ENCODE measurements around the gene ZNF618.

Gene ZNF618

DNA sequence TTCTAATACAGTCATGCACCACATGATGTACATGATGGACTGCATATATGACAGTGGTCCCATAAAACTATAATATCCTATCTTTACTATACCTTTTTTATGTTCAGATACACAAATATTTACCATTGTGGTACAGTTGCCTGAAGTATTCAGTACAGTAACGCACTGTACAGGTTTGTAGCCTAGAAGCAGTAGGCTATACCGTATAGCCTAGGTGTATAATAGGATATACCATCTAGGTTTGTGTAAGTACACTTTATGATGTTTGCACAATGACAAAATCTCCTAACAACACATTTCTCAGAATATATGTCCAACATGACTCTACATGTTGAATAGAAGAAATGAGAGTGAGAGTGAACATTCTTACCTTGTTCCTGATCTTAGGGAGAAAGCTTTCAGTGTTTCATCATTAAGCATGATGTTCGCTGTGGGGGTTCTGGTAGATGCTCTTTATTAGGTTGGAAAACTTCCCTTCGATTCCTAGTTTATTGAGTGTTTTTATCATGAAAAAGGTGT lies 170.2 kb downstream of the ZNF618 start:
- DNase-seq = no peak
- in situ Hi-C loops (cut with MboI; ENCODE audit: low pct_unique_long_range_greater_than_20kb, low sequenced_read_pairs) = no loop called here

DNA sequence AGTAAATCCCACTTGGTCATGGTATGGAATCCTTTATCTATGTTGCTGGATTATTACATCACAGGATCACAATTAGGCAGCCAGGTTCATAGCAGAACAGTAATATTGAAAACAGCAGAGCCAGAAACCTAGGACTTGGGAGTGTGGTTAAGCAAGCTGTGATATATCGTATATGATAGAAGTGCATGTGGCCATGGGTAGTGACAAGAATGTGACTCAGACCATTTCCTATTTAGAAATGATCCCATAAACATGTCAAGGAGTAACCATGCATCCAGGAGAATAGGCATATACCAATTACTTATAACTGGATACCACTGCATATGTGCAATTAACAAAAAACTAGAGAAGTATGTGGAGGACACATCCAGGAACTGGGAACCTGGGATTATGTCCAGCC lies 170.8 kb downstream of the ZNF618 start:
- in situ Hi-C loops (cut with MboI; ENCODE audit: low pct_unique_long_range_greater_than_20kb, low sequenced_read_pairs) = no loop called here
- DNase-seq = no peak

- DNase-seq = no peak
- in situ Hi-C loops (cut with MboI; ENCODE audit: low pct_unique_long_range_greater_than_20kb, low sequenced_read_pairs) = no loop called here
Observed at GRCh38 chr9:114047717-114048116, 171.6 kb downstream of the ZNF618 start.

- in situ Hi-C loops (cut with MboI; ENCODE audit: low pct_unique_long_range_greater_than_20kb, low sequenced_read_pairs) = no loop called here
- DNase-seq = no peak
Observed at GRCh38 chr9:114048533-114049415, 172.7 kb downstream of the ZNF618 start.

- in situ Hi-C loops (cut with MboI; ENCODE audit: low pct_unique_long_range_greater_than_20kb, low sequenced_read_pairs) = no loop called here
- DNase-seq = no peak
Observed at GRCh38 chr9:114049441-114050225, 173.5 kb downstream of the ZNF618 start.

DNA sequence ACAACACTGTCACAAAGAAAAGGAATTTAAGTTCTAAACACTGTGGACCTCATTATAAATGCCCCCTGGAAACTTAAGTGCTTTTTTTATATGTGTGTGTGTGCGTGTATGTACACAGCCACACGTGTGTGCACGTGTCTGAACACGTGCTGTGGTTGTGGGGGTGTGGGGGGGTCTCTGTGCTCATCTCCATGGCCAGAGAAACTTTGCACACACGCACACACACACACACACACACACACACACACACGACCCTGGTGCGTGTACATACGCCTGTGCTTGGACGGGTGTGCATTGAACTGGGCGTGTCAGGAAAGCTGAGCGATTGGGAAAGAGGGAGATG lies 174.1 kb downstream of the ZNF618 start:
- no peak for DNase-seq
- in situ Hi-C loops (cut with MboI; ENCODE audit: low pct_unique_long_range_greater_than_20kb, low sequenced_read_pairs) = no loop called here

DNA sequence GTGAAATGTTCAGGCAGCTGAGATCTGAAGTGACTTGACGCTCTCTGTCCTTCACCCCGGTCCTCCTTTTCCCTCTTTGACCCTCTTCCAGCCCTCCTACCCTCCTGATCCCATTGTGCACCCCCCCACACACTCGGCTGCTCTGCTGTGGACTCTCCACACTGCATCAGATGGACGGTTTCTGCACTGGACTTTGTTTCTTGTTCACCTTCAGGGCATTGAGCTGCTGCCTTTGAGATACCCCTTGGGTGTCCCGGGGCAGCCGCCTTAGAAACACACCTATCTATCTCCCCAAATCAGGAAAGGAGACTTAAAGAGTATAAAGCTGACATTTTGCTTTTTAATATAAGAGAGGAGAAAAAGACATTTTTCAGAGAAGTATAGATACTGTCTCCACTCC lies 174.5 kb downstream of the ZNF618 start:
- in situ Hi-C loops (cut with MboI; ENCODE audit: low pct_unique_long_range_greater_than_20kb, low sequenced_read_pairs) = no loop called here
- DNase-seq = no peak

- no peak for DNase-seq
- in situ Hi-C loops (cut with MboI; ENCODE audit: low pct_unique_long_range_greater_than_20kb, low sequenced_read_pairs) = no loop called here
Observed at GRCh38 chr9:114051281-114051680, 175.2 kb downstream of the ZNF618 start.

DNA sequence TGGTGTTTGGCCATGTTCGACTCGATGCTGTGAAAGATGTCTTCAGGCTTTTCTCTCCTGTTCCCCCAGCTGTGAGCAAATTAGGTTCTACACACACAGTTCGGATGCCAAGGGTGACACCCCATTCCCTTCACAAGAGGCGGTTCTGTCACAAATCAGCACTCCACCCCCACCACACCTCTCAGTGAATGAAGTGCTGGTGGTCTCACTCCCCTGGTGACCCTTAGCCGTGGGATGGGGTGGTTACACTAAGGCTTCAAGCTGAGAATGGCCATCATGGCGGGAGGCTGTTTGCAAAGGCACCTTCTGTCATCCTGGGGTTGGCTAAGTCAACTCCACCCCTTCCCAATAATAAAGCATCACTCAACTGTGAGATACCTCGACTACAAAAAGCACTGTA lies 175.6 kb downstream of the ZNF618 start:
- no peak for DNase-seq
- in situ Hi-C loops (cut with MboI; ENCODE audit: low pct_unique_long_range_greater_than_20kb, low sequenced_read_pairs) = no loop called here

- DNase-seq = no peak
- in situ Hi-C loops (cut with MboI; ENCODE audit: low pct_unique_long_range_greater_than_20kb, low sequenced_read_pairs) = no loop called here
Observed at GRCh38 chr9:114053246-114054005, 177.3 kb downstream of the ZNF618 start.

GRCh38 chr9:114054191-114054690 lies 178.1 kb downstream of the ZNF618 start:
- DNase-seq = no peak
- in situ Hi-C loops (cut with MboI; ENCODE audit: low pct_unique_long_range_greater_than_20kb, low sequenced_read_pairs) = no loop called here

DNA sequence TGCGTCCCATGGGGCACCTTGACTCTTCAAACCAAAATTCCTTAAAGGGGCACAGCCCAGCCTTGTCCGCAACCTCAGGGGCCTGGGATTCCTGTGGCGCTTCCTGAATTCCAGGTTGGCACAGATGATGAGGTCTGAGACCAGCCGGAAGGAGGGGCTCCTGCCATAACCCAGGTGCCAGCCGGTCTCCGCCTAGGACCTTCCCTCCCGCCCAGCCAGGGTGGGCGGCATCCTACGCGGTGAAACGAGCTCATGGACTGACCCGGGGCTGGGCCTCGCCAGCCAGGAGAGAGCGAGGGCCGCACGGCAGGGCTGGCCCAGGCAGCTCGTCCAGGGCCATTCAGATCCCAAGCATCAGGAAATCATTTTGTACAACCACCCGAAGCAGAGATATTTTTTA lies 179.0 kb downstream of the ZNF618 start:
- no peak for DNase-seq
- in situ Hi-C loops (cut with MboI; ENCODE audit: low pct_unique_long_range_greater_than_20kb, low sequenced_read_pairs) = no loop called here

DNA sequence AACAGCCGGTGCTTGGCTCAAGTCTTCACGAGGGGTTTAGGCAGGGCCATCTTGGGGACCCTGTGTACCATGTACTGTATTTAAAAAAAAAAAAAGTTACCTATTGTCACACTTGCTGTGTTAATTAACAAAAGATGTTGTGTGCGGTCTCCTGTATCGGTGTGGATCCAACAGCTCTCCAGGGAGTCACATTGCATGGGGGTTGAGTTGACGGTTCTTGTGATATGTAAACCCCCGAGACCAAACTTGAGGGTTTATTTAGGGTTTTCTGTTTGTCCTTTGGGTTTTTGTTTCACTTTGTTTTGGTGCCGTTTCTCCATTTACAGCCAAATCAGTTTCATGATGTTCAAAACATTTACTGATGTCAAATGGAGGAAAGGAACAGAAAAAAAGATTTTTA lies 179.8 kb downstream of the ZNF618 start:
- in situ Hi-C loops (cut with MboI; ENCODE audit: low pct_unique_long_range_greater_than_20kb, low sequenced_read_pairs) = no loop called here
- no peak for DNase-seq

DNA sequence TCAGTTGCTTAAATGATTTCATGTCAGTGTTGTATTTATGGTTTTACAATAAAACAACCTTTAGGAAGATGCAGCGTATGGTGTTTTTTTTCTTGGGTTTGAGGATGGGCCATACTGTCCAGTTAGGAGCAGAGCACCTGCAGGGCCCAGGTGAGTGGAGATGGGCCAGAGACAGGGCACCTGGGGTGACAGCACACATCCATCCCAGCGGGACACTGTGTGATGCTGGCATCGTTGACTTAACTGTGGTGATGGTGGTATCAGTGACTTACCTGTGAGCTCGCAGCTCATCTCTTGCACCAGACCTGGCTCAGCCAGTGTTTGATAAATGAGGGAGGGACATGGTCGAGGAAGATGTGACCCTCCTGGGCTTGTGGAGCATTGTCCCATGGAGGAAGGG lies 180.4 kb downstream of the ZNF618 start:
- in situ Hi-C loops (cut with MboI; ENCODE audit: low pct_unique_long_range_greater_than_20kb, low sequenced_read_pairs) = no loop called here

GRCh38 chr9:114057161-114057885 lies 181.2 kb downstream of the ZNF618 start:
- in situ Hi-C loops (cut with MboI; ENCODE audit: low pct_unique_long_range_greater_than_20kb, low sequenced_read_pairs) = no loop called here

More for the DNA sequence above, 180.4 kb downstream of the ZNF618 start:
- DNase-seq = no peak

GRCh38 chr9:114058688-114059046 lies 182.6 kb downstream of the ZNF618 start:
- in situ Hi-C loops (cut with MboI; ENCODE audit: low pct_unique_long_range_greater_than_20kb, low sequenced_read_pairs) = no loop called here
- DNase-seq = no peak

More at GRCh38 chr9:114057161-114057885, 181.2 kb downstream of the ZNF618 start:
- no peak for DNase-seq

- in situ Hi-C loops (cut with MboI; ENCODE audit: low pct_unique_long_range_greater_than_20kb, low sequenced_read_pairs) = no loop called here
- no peak for DNase-seq
Observed at GRCh38 chr9:114059047-114059803, 183.1 kb downstream of the ZNF618 start.

- in situ Hi-C loops (cut with MboI; ENCODE audit: low pct_unique_long_range_greater_than_20kb, low sequenced_read_pairs) = no loop called here
- no peak for DNase-seq
Observed at GRCh38 chr9:114060070-114060469, 184.0 kb downstream of the ZNF618 start.
